HEK293 (cell line): Measurements from ENCODE around the gene TIA1.

Source experiments
- CTCF ChIA-PET: fragments of 350-600 bp; formaldehyde crosslinking; extraction: SDS; loops from one replicate; lab custom pipeline; 2021; ENCODE audit warnings: antibody characterized with exemption; lab: Yijun Ruan, JAX
- POLR2A ChIA-PET: fragments of 300-600 bp; formaldehyde crosslinking; extraction: SDS; loops from one replicate; lab custom pipeline; 2020; ENCODE audit warnings: antibody characterized with exemption, inconsistent platforms; lab: Yijun Ruan, JAX
- H3K27ac ChIP-seq: fragments of 200-500 bp; sonication (Bioruptor generic); 2 replicates; pipeline ENCODE4 v1.5.1; 2014; ENCODE audit warnings: low read depth, low read length, control low read depth, inconsistent platforms; ENCODE audit errors: extremely low read depth
- H3K36me3 ChIP-seq, 2 experiments: fragments of 200-500 bp in 1 of 2; sonication (Bioruptor generic) in 1 of 2; 1 replicate in 1 of 2; 2 replicates in 1 of 2; pipeline ENCODE4 v1.5.1; 2014 to 2017; ENCODE audit warnings: inconsistent platforms in 2 of 2, low read length in 2 of 2; ENCODE audit not compliant: control insufficient read depth in 2 of 2, insufficient read depth in 1 of 2
- H3K4me1 ChIP-seq: fragments of 200-500 bp; sonication (Bioruptor generic); 2 replicates; pipeline ENCODE4 v1.5.1; 2014; ENCODE audit warnings: mild to moderate bottlenecking, low read length, inconsistent platforms; ENCODE audit not compliant: control insufficient read depth, insufficient read depth
- H3K4me3 ChIP-seq: 2 replicates; pipeline ENCODE4 v1.5.1; 2011; ENCODE audit warnings: low read depth, mild to moderate bottlenecking, control low read depth, low read length, moderate library complexity
- H3K9me3 ChIP-seq: fragments of 200-500 bp; sonication (Bioruptor generic); 2 replicates; pipeline ENCODE4 v1.5.1; 2014; ENCODE audit warnings: low read depth, low read length, inconsistent platforms; ENCODE audit not compliant: control insufficient read depth, insufficient read depth
- ATF2 ChIP-seq: fragments of 450-650 bp; formaldehyde crosslinking; IDR thresholded peaks from 2 replicates; pipeline ENCODE4 v1.5.1; 2016; ENCODE audit warnings: missing biosample characterization, missing genetic modification characterization, low read depth
- GLIS1 ChIP-seq: fragments of 450-650 bp; formaldehyde crosslinking; IDR thresholded peaks from 2 replicates; pipeline ENCODE4 v1.5.1; 2016; ENCODE audit warnings: missing biosample characterization, missing genetic modification characterization
- HOXC10 ChIP-seq: sonication (generic); formaldehyde crosslinking; IDR thresholded peaks from 2 replicates; pipeline ENCODE4 v1.8.1; 2023; ENCODE audit warnings: mild to moderate bottlenecking, missing genetic modification reagents
- KLF8 ChIP-seq: fragments of 450-650 bp; formaldehyde crosslinking; IDR thresholded peaks from 2 replicates; pipeline ENCODE4 v1.5.1; 2016; ENCODE audit warnings: missing biosample characterization, missing genetic modification characterization
- REPIN1 ChIP-seq: fragments of 450-650 bp; formaldehyde crosslinking; IDR thresholded peaks from 2 replicates; pipeline ENCODE4 v1.5.1; 2017; ENCODE audit warnings: missing biosample characterization, missing genetic modification characterization, low read depth
- SALL2 ChIP-seq: fragments of 450-650 bp; formaldehyde crosslinking; IDR thresholded peaks from 2 replicates; pipeline ENCODE4 v1.5.0; 2017; ENCODE audit warnings: missing biosample characterization, mild to moderate bottlenecking, missing genetic modification characterization, borderline replicate concordance
- SP3 ChIP-seq: fragments of 450-650 bp; formaldehyde crosslinking; IDR thresholded peaks from 2 replicates; pipeline ENCODE4 v1.5.1; 2016; ENCODE audit warnings: missing biosample characterization, missing genetic modification characterization
- TRIM28 ChIP-seq: IDR thresholded peaks from 2 replicates; pipeline ENCODE4 v1.6.1; 2011; ENCODE audit warnings: low read length, control low read depth, borderline replicate concordance
- ZBTB17 ChIP-seq: fragments of 450-650 bp; formaldehyde crosslinking; IDR thresholded peaks from 2 replicates; pipeline ENCODE4 v1.5.1; 2016; ENCODE audit warnings: missing biosample characterization, missing genetic modification characterization
- ZBTB49 ChIP-seq: fragments of 450-650 bp; formaldehyde crosslinking; IDR thresholded peaks from 2 replicates; pipeline ENCODE4 v1.5.1; 2016; ENCODE audit warnings: missing biosample characterization, missing genetic modification characterization, low read depth
- ZBTB6 ChIP-seq: fragments of 450-650 bp; formaldehyde crosslinking; IDR thresholded peaks from 2 replicates; pipeline ENCODE4 v1.5.1; 2017; ENCODE audit warnings: missing biosample characterization, missing genetic modification characterization
- ZBTB8A ChIP-seq: fragments of 450-650 bp; formaldehyde crosslinking; IDR thresholded peaks from 2 replicates; pipeline ENCODE4 v1.5.1; 2016; ENCODE audit warnings: missing biosample characterization, missing genetic modification characterization
- ZFHX2 ChIP-seq: fragments of 450-650 bp; formaldehyde crosslinking; conservative IDR thresholded peaks from 2 replicates; pipeline ENCODE4 v1.5.1; 2016; ENCODE audit warnings: missing biosample characterization, missing genetic modification characterization
- ZFP3 ChIP-seq: fragments of 450-650 bp; formaldehyde crosslinking; IDR thresholded peaks from 2 replicates; pipeline ENCODE4 v1.5.1; 2016; ENCODE audit warnings: low read depth, missing biosample characterization, missing genetic modification characterization
- ZNF140 ChIP-seq: fragments of 450-650 bp; formaldehyde crosslinking; IDR thresholded peaks from 2 replicates; pipeline ENCODE4 v1.5.1; 2016; ENCODE audit warnings: missing biosample characterization, missing genetic modification characterization
- ZNF16 ChIP-seq: fragments of 450-650 bp; formaldehyde crosslinking; IDR thresholded peaks from 2 replicates; pipeline ENCODE4 v1.5.1; 2016; ENCODE audit warnings: low read depth, missing biosample characterization, missing genetic modification characterization
- ZNF211 ChIP-seq: fragments of 450-650 bp; formaldehyde crosslinking; IDR thresholded peaks from 2 replicates; pipeline ENCODE4 v1.5.1; 2016; ENCODE audit warnings: low read depth, missing biosample characterization, missing genetic modification characterization
- ZNF26 ChIP-seq: fragments of 450-650 bp; formaldehyde crosslinking; IDR thresholded peaks from 2 replicates; pipeline ENCODE4 v1.5.1; 2016; ENCODE audit warnings: missing biosample characterization, missing genetic modification characterization
- ZNF341 ChIP-seq: fragments of 450-650 bp; formaldehyde crosslinking; IDR thresholded peaks from 2 replicates; pipeline ENCODE4; 2016; ENCODE audit warnings: low read depth, missing biosample characterization, missing genetic modification characterization
- ZNF391 ChIP-seq: fragments of 450-650 bp; formaldehyde crosslinking; IDR thresholded peaks from 2 replicates; pipeline ENCODE4 v1.5.1; 2016; ENCODE audit warnings: low read depth, missing biosample characterization, missing genetic modification characterization, borderline replicate concordance
- ZNF416 ChIP-seq: fragments of 450-650 bp; formaldehyde crosslinking; IDR thresholded peaks from 2 replicates; pipeline ENCODE4 v1.5.1; 2016; ENCODE audit warnings: missing biosample characterization, missing genetic modification characterization
- ZNF514 ChIP-seq: fragments of 450-650 bp; formaldehyde crosslinking; IDR thresholded peaks from 2 replicates; pipeline ENCODE4 v1.5.1; 2016; ENCODE audit warnings: missing biosample characterization, missing genetic modification characterization
- ZNF529 ChIP-seq: fragments of 450-650 bp; formaldehyde crosslinking; IDR thresholded peaks from 2 replicates; pipeline ENCODE4 v1.5.1; 2017; ENCODE audit warnings: missing genetic modification characterization, missing biosample characterization; ENCODE audit not compliant: insufficient replicate concordance
- ZNF837 ChIP-seq: fragments of 450-650 bp; formaldehyde crosslinking; IDR thresholded peaks from 2 replicates; pipeline ENCODE4 v1.5.1; 2016; ENCODE audit warnings: missing biosample characterization, missing genetic modification characterization
- ZNF843 ChIP-seq: fragments of 450-650 bp; formaldehyde crosslinking; IDR thresholded peaks from 2 replicates; pipeline ENCODE4 v1.5.1; 2016; ENCODE audit warnings: missing biosample characterization, missing genetic modification characterization

TIA1 gene

GRCh38 chr2:70211595-70211994 lies 36.8 kb downstream of the TIA1 start:
- POLR2A ChIA-PET: no interaction called here
- CTCF ChIA-PET: interaction anchor here (0.7 kb wide), 1 partner anchor 52 kb away, joined by 3 read pairs; no protein-coding TSS in a partner anchor

GRCh38 chr2:70204452-70204851 lies 44.0 kb downstream of the TIA1 start:
- POLR2A ChIA-PET: interaction anchor here (3.7 kb wide), 1 partner anchor 13 kb away, joined by 12 read pairs; the partner anchor contains the start of gene C2orf42
- TF ChIP-seq GLIS1 (tag by site-specific recombination): no peak
- TF ChIP-seq ZNF341 (tag by site-specific recombination): no peak
- TF ChIP-seq ZBTB17 (tag by site-specific recombination): no peak
- TF ChIP-seq ZNF140: no peak
- TF ChIP-seq ZNF211 (tag by site-specific recombination): no peak
- Histone ChIP-seq H3K9me3 (no peaks in the 10 kb centered on the region), H3K27ac (no peak overlapping the region), H3K4me3 (no peak overlapping the region), H3K36me3 (peaks cover 1 to 4% of the 10 kb centered on the region in 2 experiments; a peak in 2 of 3 replicates), H3K4me1 (no peaks in the 10 kb centered on the region)
- CTCF ChIA-PET: interaction anchor here (0.6 kb wide), 1 partner anchor 14 kb away, joined by 3 read pairs; the partner anchor contains the start of gene C2orf42

More at GRCh38 chr2:70211595-70211994, 36.8 kb downstream of the TIA1 start:
- Histone ChIP-seq H3K27ac (no peak overlapping the region), H3K9me3 (no peaks in the 10 kb centered on the region), H3K36me3 (peaks cover 32 to 53% of the 10 kb centered on the region in 2 experiments), H3K4me3 (no peak overlapping the region), H3K4me1 (peaks cover 17% of the 10 kb centered on the region)
- TF ChIP-seq ZNF26 (tag by site-specific recombination) (no peak), REPIN1 (no peak), ZNF514 (tag by site-specific recombination) (no peak), ZFP3 (no peak), TRIM28 (no peak), ZBTB6 (tag by site-specific recombination) (no peak)

GRCh38 chr2:70203086-70203485 lies 45.3 kb downstream of the TIA1 start:
- CTCF ChIA-PET: interaction anchor here (0.6 kb wide), 1 partner anchor 612 kb away, joined by 4 read pairs; no protein-coding TSS in a partner anchor
- TF ChIP-seq ZBTB49 (tag by site-specific recombination) (no peak), HOXC10 (CRISPR knock-in tag) (no peak), ZNF16 (tag by site-specific recombination) (no peak), ZBTB8A (tag by site-specific recombination) (no peak), ZNF843 (tag by site-specific recombination) (no peak), ATF2 (tag by site-specific recombination) (no peak), ZNF416 (tag by site-specific recombination) (no peak), SALL2 (no peak), ZFHX2 (tag by site-specific recombination) (no peak), ZNF391 (tag by site-specific recombination) (no peak), SP3 (tag by site-specific recombination) (no peak), ZNF837 (no peak), ZNF140 (no peak), ZNF529 (no peak), KLF8 (no peak)
- no peaks in the 10 kb centered on the region for H3K4me1 ChIP-seq
- H3K9me3 ChIP-seq: no peaks in the 10 kb centered on the region
- POLR2A ChIA-PET: interaction anchor here (3.7 kb wide), 1 partner anchor 12 kb away, joined by 12 read pairs; the partner anchor contains the start of gene C2orf42
- H3K27ac ChIP-seq: no peak overlapping the region
- H3K36me3 ChIP-seq: no peaks in the 10 kb centered on the region
- H3K4me3 ChIP-seq: no peak overlapping the region
